OCI-LY1 (cell line): ENCODE data around the gene SRP9.
"Not testable (repeated sequence)": the region's sequence is repeated elsewhere in the genome, so short reads cannot be mapped to it uniquely, and the experiment has no call there.

Experiments used
- H2AFZ ChIP-seq: fragments of 200-600 bp; sonication (generic), shearing (Covaris generic); 2 replicates; pipeline ENCODE4 v1.6.0; 2014; ENCODE audit warnings: antibody characterized with exemption, mild to moderate bottlenecking, low read length
- H3F3A ChIP-seq: fragments of 200-600 bp; sonication (generic), shearing (Covaris generic); 2 replicates; pipeline ENCODE4 v1.6.0; 2014; ENCODE audit warnings: mild to moderate bottlenecking, antibody characterized with exemption, low read length, moderate library complexity; ENCODE audit not compliant: insufficient read depth
- H3K27ac ChIP-seq: fragments of 200-600 bp; sonication (generic); 2 replicates; pipeline ENCODE4 v1.5.1; 2014; ENCODE audit warnings: low read length, mixed run types, mild to moderate bottlenecking, low read depth; ENCODE audit not compliant: poor library complexity, severe bottlenecking
- H3K27me3 ChIP-seq: fragments of 200-600 bp; sonication (generic); 2 replicates; pipeline ENCODE4 v1.6.0; 2014; ENCODE audit warnings: antibody characterized with exemption, mild to moderate bottlenecking, low read length, moderate library complexity; ENCODE audit not compliant: insufficient read depth
- H3K36me3 ChIP-seq: fragments of 200-600 bp; sonication (generic); 2 replicates; pipeline ENCODE4 v1.6.1; 2014; ENCODE audit warnings: mild to moderate bottlenecking, antibody characterized with exemption, low read length, moderate library complexity, mixed read lengths; ENCODE audit not compliant: insufficient read depth
- H3K4me1 ChIP-seq: fragments of 200-600 bp; sonication (generic); 2 replicates; pipeline ENCODE4 v1.5.1; 2014; ENCODE audit warnings: mild to moderate bottlenecking, low read length, moderate library complexity; ENCODE audit not compliant: insufficient read depth, severe bottlenecking
- H3K4me2 ChIP-seq: fragments of 200-600 bp; sonication (generic), shearing (Covaris generic); 2 replicates; pipeline ENCODE4 v1.6.1; 2014; ENCODE audit warnings: low read length
- H3K4me3 ChIP-seq: fragments of 200-600 bp; sonication (generic); 2 replicates; pipeline ENCODE4 v1.5.1; 2014; ENCODE audit warnings: low read length, low read depth, mild to moderate bottlenecking, mixed read lengths; ENCODE audit not compliant: poor library complexity, severe bottlenecking
- H3K79me2 ChIP-seq: fragments of 200-600 bp; shearing (Covaris generic); 2 replicates; pipeline ENCODE4 v1.6.1; 2016; ENCODE audit warnings: mixed run types, low read length, mixed read lengths; ENCODE audit not compliant: insufficient read depth
- H3K9ac ChIP-seq: fragments of 200-600 bp; sonication (generic), shearing (Covaris generic); 2 replicates; pipeline ENCODE4 v1.6.1; 2014; ENCODE audit warnings: mild to moderate bottlenecking, low read length, mixed read lengths
- H3K9me2 ChIP-seq: fragments of 200-600 bp; sonication (generic), shearing (Covaris generic); 2 replicates; pipeline ENCODE4 v1.6.1; 2014; ENCODE audit warnings: low read depth, mild to moderate bottlenecking, low read length, mixed read lengths
- H3K9me3 ChIP-seq: fragments of 200-600 bp; shearing (Covaris generic); 2 replicates; pipeline ENCODE4 v1.6.1; 2014; ENCODE audit warnings: low read length, mixed read lengths
- H4K20me1 ChIP-seq: fragments of 200-600 bp; sonication (generic), shearing (Covaris generic); 2 replicates; pipeline ENCODE4 v1.6.0; 2016; ENCODE audit warnings: mild to moderate bottlenecking, low read length; ENCODE audit not compliant: insufficient read depth
- EZH2 ChIP-seq: fragments of 200-600 bp; sonication (generic), shearing (Covaris generic); IDR thresholded peaks from 2 replicates; pipeline ENCODE4 v1.8.0; 2017; ENCODE audit warnings: borderline replicate concordance, mixed run types, mild to moderate bottlenecking, antibody characterized with exemption, low read length, moderate library complexity, mixed read lengths
- TF ChIP-seq, protein P1 (sequence below): fragments of 200-600 bp; sonication (generic), shearing (Covaris generic); IDR thresholded peaks from 2 replicates; pipeline ENCODE4 v1.5.1; 2017; ENCODE audit warnings: mild to moderate bottlenecking, antibody characterized with exemption, low read length, moderate library complexity, mixed read lengths

Gene SRP9

DNA sequence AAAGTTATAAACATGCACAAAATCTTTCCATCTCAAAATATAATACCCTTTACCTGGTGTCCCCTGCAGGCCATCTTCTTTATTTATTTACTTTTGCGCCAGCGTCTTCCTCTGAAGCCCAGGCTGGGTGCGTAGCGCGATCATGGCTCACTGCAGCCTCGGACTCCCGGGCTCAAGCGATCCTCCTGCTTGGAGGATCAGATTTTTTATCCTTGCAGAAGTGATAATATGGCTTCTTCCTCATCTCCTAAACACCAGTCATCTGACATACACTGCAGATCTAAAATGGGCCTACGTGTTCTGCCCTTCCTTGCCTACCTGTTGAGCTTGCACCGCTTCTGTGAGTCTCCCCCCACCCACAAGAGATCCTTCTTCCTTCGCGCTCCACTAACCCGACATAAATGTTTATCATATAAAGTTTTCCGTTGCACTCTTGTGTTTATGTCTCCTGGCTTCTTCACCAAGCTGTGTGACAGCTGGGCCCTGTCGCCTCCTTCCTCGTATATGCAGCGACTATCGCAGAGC lies 506 bp upstream of the SRP9 start:
- H3K79me2 ChIP-seq = peaks cover 42% of the 10 kb centered on the region
- no peaks in the 10 kb centered on the region for H3K9me3 ChIP-seq
- H3K27ac ChIP-seq = peak overlapping the region; percentile 92
- H3K4me3 ChIP-seq = peak overlapping the region; percentile 95
- no peak overlapping the region; the same call in 1 of the 2 replicates for H2AFZ ChIP-seq
- TF ChIP-seq, protein P1, sequence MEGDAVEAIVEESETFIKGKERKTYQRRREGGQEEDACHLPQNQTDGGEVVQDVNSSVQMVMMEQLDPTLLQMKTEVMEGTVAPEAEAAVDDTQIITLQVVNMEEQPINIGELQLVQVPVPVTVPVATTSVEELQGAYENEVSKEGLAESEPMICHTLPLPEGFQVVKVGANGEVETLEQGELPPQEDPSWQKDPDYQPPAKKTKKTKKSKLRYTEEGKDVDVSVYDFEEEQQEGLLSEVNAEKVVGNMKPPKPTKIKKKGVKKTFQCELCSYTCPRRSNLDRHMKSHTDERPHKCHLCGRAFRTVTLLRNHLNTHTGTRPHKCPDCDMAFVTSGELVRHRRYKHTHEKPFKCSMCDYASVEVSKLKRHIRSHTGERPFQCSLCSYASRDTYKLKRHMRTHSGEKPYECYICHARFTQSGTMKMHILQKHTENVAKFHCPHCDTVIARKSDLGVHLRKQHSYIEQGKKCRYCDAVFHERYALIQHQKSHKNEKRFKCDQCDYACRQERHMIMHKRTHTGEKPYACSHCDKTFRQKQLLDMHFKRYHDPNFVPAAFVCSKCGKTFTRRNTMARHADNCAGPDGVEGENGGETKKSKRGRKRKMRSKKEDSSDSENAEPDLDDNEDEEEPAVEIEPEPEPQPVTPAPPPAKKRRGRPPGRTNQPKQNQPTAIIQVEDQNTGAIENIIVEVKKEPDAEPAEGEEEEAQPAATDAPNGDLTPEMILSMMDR = no peak
- TF ChIP-seq EZH2 = no peak
- H3F3A ChIP-seq = no peaks in the 10 kb centered on the region
- H3K9ac ChIP-seq = peak overlapping the region; percentile 42; the same call in 1 of the 2 replicates
- peak overlapping the region; percentile 60 for H3K4me2 ChIP-seq
- H3K36me3 ChIP-seq = peaks cover 19% of the 10 kb centered on the region
- no peaks in the 10 kb centered on the region for H4K20me1 ChIP-seq
- H3K4me1 ChIP-seq = peaks cover 27% of the 10 kb centered on the region
- no peaks in the 10 kb centered on the region for H3K9me2 ChIP-seq
- no peaks in the 10 kb centered on the region for H3K27me3 ChIP-seq

- Histone ChIP-seq H3K79me2 (peaks cover 54% of the 10 kb centered on the region), H2AFZ (no peak overlapping the region), H3K27ac (peak overlapping the region; percentile 92), H3K27me3 (no peaks in the 10 kb centered on the region), H3K9me2 (no peaks in the 10 kb centered on the region), H3K4me1 (peaks cover 27% of the 10 kb centered on the region), H3K4me2 (peak overlapping the region; percentile 87), H3K9ac (peak overlapping the region; percentile 96), H4K20me1 (no peaks in the 10 kb centered on the region), H3K4me3 (peak overlapping the region; percentile 95), H3K36me3 (peaks cover 30% of the 10 kb centered on the region), H3F3A (no peaks in the 10 kb centered on the region), H3K9me3 (no peaks in the 10 kb centered on the region)
- TF ChIP-seq EZH2 = no peak
- TF ChIP-seq, protein P1 = no peak
These were observed 677 bp downstream of the SRP9 start for GRCh38 chr1:225778337-225778669.

GRCh38 chr1:225779165-225779564 lies 1.5 kb downstream of the SRP9 start:
- H3K4me3 ChIP-seq = peak overlapping the region; percentile 95
- not testable (repeated sequence) for H3K9me2 ChIP-seq

DNA sequence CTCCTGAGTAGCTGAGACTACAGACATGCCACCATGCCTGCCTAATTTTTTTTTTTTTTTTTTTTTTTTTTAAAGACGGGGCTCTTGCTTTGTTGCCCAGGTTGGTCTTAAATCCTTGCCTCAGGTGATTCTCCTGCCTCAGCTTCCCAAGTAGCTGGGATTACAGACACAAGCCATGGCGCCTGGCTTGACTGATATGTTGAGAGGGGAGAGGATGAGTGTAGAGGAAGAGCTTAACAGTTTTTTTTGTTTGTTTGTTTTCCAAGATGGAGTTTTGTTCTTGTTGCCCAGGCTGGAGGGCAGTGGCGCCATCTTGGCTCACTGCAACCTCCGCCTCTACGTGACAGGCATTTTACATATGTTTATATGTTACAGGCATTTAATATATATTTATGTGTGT lies 2.5 kb downstream of the SRP9 start:
- Histone ChIP-seq H3K4me1 (peaks cover 27% of the 10 kb centered on the region), H3K79me2 (peaks cover 60% of the 10 kb centered on the region)

More at GRCh38 chr1:225779165-225779564, 1.5 kb downstream of the SRP9 start:
- H3K27me3 ChIP-seq, H3K27ac ChIP-seq, H3K9me3 ChIP-seq, H3K9ac ChIP-seq, H4K20me1 ChIP-seq, H2AFZ ChIP-seq, H3F3A ChIP-seq: not testable (repeated sequence)
- Histone ChIP-seq H3K4me1 (peaks cover 27% of the 10 kb centered on the region), H3K4me2 (peak overlapping the region; percentile 87), H3K36me3 (peaks cover 37% of the 10 kb centered on the region), H3K79me2 (peaks cover 60% of the 10 kb centered on the region)

More for the DNA sequence above, 2.5 kb downstream of the SRP9 start:
- no peak for TF ChIP-seq EZH2
- TF ChIP-seq, protein P1 = no peak
- Histone ChIP-seq H3K4me3 (peak overlapping the region; percentile 95), H3K9ac (no peak overlapping the region), H3K9me3 (no peaks in the 10 kb centered on the region), H3K9me2 (no peaks in the 10 kb centered on the region), H2AFZ (no peak overlapping the region), H4K20me1 (no peaks in the 10 kb centered on the region), H3K4me2 (peak overlapping the region; percentile 87), H3K27me3 (no peaks in the 10 kb centered on the region), H3K27ac (no peak overlapping the region), H3K36me3 (peaks cover 46% of the 10 kb centered on the region), H3F3A (no peaks in the 10 kb centered on the region)
